ENCODE results near the gene AOC2. TPM values are rescaled to one million over a fixed set of nuclear protein-coding genes. Genes with fewer than 3 reads are reported as not detected.

AOC2 gene
- polyA plus RNA-seq, 1 donor (not counting 4 experiments of a cell fraction or from before 2014, with no cell fraction given) = 0.94 TPM

DNA sequence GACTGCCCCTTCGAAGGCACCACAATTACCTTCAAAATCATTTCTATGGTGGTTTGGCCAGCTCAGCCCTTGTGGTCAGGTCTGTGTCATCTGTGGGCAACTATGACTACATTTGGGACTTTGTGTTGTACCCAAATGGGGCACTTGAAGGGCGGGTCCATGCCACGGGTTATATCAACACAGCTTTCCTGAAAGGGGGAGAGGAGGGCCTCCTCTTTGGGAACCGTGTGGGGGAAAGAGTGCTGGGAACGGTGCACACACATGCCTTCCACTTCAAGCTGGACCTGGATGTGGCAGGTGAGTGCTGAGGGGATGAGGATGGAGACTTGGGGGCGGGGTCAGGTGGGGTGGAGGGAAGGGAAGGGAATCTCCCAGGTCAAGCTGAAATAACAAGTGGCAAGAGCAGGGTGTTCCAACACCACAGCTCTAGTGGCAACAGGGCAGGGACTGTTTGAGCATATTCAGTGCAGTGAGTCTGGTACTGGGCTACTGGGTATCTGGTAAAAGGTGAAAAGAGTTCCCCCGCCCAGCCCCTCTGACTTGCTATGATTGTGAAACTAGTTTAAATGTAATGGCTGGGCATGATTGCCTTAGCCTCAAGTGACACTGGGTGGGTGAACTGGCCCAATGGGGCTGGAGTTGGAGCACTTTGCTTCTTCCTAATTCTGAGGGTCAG, 1.7 kb downstream of the AOC2 start:
- dilution Hi-C loops (cut with MboI; ENCODE audit: extremely low pct_ligation_motif_present, low sequenced_read_pairs) = loop anchor here (25.0 kb wide), 1 partner anchor 91 kb away; no protein-coding TSS in a partner anchor
- H3K4me3 ChIP-seq (ENCODE audit: control insufficient read depth in 2 of 3, extremely low read depth in 1 of 3, insufficient read depth in 2 of 3, low read depth in 1 of 3, low read length in 3 of 3) = no peak overlapping the region
- H2AFZ ChIP-seq (ENCODE audit: control insufficient read depth, low read length) = no peak overlapping the region
- H3K27ac ChIP-seq (ENCODE audit: control insufficient read depth, insufficient read depth, low read length) = no peak overlapping the region
- no peaks in the 10 kb centered on the region for H3K27me3 ChIP-seq (ENCODE audit: control insufficient read depth, extremely low read depth, insufficient read depth, low read length)
- no peak for FAIRE-seq
- H3K4me1 ChIP-seq (ENCODE audit: control insufficient read depth, extremely low read depth, insufficient read depth, low read length) = no peaks in the 10 kb centered on the region
- H3K9ac ChIP-seq (ENCODE audit: control insufficient read depth, extremely low read depth, insufficient read depth, low read length) = no peak overlapping the region
- H3K9me3 ChIP-seq (ENCODE audit: control insufficient read depth, low read depth, low read length) = no peaks in the 10 kb centered on the region
- H4K20me1 ChIP-seq (ENCODE audit: control insufficient read depth, extremely low read depth, insufficient read depth, low read length) = peaks cover 3% of the 10 kb centered on the region
- H3K79me2 ChIP-seq (ENCODE audit: control insufficient read depth, insufficient read depth, low read length) = no peaks in the 10 kb centered on the region
- H3K4me2 ChIP-seq (ENCODE audit: control insufficient read depth, extremely low read depth, insufficient read depth, low read depth, low read length) = no peak overlapping the region
- H3K9me1 ChIP-seq (ENCODE audit: control insufficient read depth, extremely low read depth, insufficient read depth, low read length) = no peaks in the 10 kb centered on the region
- peaks cover 29 to 34% of the 10 kb centered on the region in 2 experiments for H3K36me3 ChIP-seq (ENCODE audit: control insufficient read depth in 2 of 2, extremely low read depth in 1 of 2, insufficient read depth in 2 of 2, low read length in 2 of 2)
- DNase-seq (ENCODE audit: low read depth, low spot score) = no peak
- TF ChIP-seq, protein P1, sequence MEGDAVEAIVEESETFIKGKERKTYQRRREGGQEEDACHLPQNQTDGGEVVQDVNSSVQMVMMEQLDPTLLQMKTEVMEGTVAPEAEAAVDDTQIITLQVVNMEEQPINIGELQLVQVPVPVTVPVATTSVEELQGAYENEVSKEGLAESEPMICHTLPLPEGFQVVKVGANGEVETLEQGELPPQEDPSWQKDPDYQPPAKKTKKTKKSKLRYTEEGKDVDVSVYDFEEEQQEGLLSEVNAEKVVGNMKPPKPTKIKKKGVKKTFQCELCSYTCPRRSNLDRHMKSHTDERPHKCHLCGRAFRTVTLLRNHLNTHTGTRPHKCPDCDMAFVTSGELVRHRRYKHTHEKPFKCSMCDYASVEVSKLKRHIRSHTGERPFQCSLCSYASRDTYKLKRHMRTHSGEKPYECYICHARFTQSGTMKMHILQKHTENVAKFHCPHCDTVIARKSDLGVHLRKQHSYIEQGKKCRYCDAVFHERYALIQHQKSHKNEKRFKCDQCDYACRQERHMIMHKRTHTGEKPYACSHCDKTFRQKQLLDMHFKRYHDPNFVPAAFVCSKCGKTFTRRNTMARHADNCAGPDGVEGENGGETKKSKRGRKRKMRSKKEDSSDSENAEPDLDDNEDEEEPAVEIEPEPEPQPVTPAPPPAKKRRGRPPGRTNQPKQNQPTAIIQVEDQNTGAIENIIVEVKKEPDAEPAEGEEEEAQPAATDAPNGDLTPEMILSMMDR (optimal IDR thresholded peaks at IDR 0.05 in 1 of 3, IDR thresholded peaks at IDR 0.05 in 1 of 3, conservative IDR thresholded peaks at IDR 0.05 in 1 of 3; ENCODE audit: extremely low read depth in 1 of 3, insufficient read depth in 2 of 3, low read length in 3 of 3) = no peak
- no peak for TF ChIP-seq EZH2 (IDR thresholded peaks at IDR 0.05; ENCODE audit: low read length)

- Histone ChIP-seq H3K9ac (ENCODE audit: control insufficient read depth, extremely low read depth, insufficient read depth, low read length) (no peak overlapping the region), H3K27ac (ENCODE audit: control insufficient read depth, insufficient read depth, low read length) (no peak overlapping the region), H4K20me1 (ENCODE audit: control insufficient read depth, extremely low read depth, insufficient read depth, low read length) (peaks cover 3% of the 10 kb centered on the region), H3K9me3 (ENCODE audit: control insufficient read depth, low read depth, low read length) (no peaks in the 10 kb centered on the region), H3K4me1 (ENCODE audit: control insufficient read depth, extremely low read depth, insufficient read depth, low read length) (no peaks in the 10 kb centered on the region), H3K9me1 (ENCODE audit: control insufficient read depth, extremely low read depth, insufficient read depth, low read length) (no peaks in the 10 kb centered on the region), H3K4me3 (ENCODE audit: control insufficient read depth in 2 of 3, extremely low read depth in 1 of 3, insufficient read depth in 2 of 3, low read depth in 1 of 3, low read length in 3 of 3) (no peak overlapping the region), H3K4me2 (ENCODE audit: control insufficient read depth, extremely low read depth, insufficient read depth, low read depth, low read length) (no peak overlapping the region), H3K36me3 (ENCODE audit: control insufficient read depth in 2 of 2, extremely low read depth in 1 of 2, insufficient read depth in 2 of 2, low read length in 2 of 2) (peaks cover 25 to 30% of the 10 kb centered on the region in 2 experiments), H3K79me2 (ENCODE audit: control insufficient read depth, insufficient read depth, low read length) (no peaks in the 10 kb centered on the region), H3K27me3 (ENCODE audit: control insufficient read depth, extremely low read depth, insufficient read depth, low read length) (no peaks in the 10 kb centered on the region), H2AFZ (ENCODE audit: control insufficient read depth, low read length) (no peak overlapping the region)
- DNase-seq (ENCODE audit: low read depth, low spot score) (no peak), FAIRE-seq (no peak)
- TF ChIP-seq, protein P1 (optimal IDR thresholded peaks at IDR 0.05 in 1 of 3, IDR thresholded peaks at IDR 0.05 in 1 of 3, conservative IDR thresholded peaks at IDR 0.05 in 1 of 3; ENCODE audit: extremely low read depth in 1 of 3, insufficient read depth in 2 of 3, low read length in 3 of 3) = no peak
- TF ChIP-seq EZH2 (IDR thresholded peaks at IDR 0.05; ENCODE audit: low read length) = no peak
- dilution Hi-C loops (cut with MboI; ENCODE audit: extremely low pct_ligation_motif_present, low sequenced_read_pairs) = loop anchor here (25.0 kb wide), 1 partner anchor 91 kb away; no protein-coding TSS in a partner anchor
These were observed 2.4 kb downstream of the AOC2 start for GRCh38 chr17:42846594-42847280.
